AG04449 (cell line): ENCODE data around the gene SMG5.

ENCODE experiments used
- CTCF ChIA-PET: fragments of 350-600 bp; formaldehyde crosslinking; extraction: SDS; loops from one replicate; lab custom pipeline; 2021; ENCODE audit warnings: antibody characterized with exemption; lab: Yijun Ruan, JAX
- POLR2A ChIA-PET: fragments of 400-600, 350-600 bp; formaldehyde crosslinking; extraction: SDS; loops from one replicate; lab custom pipeline; 2020; ENCODE audit warnings: antibody characterized with exemption, inconsistent platforms; lab: Yijun Ruan, JAX
- DNase-seq: peaks from one replicate; pipeline ENCODE4 v3.0.0-alpha.2; 2010; ENCODE audit warnings: low read depth, low spot score
- H3K4me3 ChIP-seq: 2 replicates; pipeline ENCODE4 v1.5.1; 2011; ENCODE audit warnings: low read depth, mild to moderate bottlenecking, control low read depth, low read length
- CTCF ChIP-seq: IDR thresholded peaks from one replicate; pipeline ENCODE4 v1.5.1; 2011; ENCODE audit warnings: mild to moderate bottlenecking, moderate library complexity, low read length, control low read depth, inconsistent platforms; ENCODE audit not compliant: insufficient read depth; ENCODE audit errors: missing control alignments

The SMG5 gene

GRCh38 chr1:156211243-156211642 lies 71.4 kb downstream of the SMG5 start:
- DNase-seq = no peak
- CTCF ChIA-PET = interaction anchor here (1.0 to 3.3 kb wide), 4 partner anchors 10 to 55 kb away, joined by 3 to 16 read pairs (median 8); partner anchors contain the start of gene SLC25A44
- no peak overlapping the region for H3K4me3 ChIP-seq
- TF ChIP-seq CTCF = no peak
- POLR2A ChIA-PET = interaction anchor here (0.7 kb wide), 1 partner anchor 95 kb away, joined by 3 read pairs; no protein-coding TSS in a partner anchor

- ChIA-PET CTCF (interaction anchor here (1.1 to 1.6 kb wide), 2 partner anchors 9 to 19 kb away, joined by 3 to 4 read pairs; no protein-coding TSS in a partner anchor), POLR2A (no interaction called here)
- no peak overlapping the region for H3K4me3 ChIP-seq
- TF ChIP-seq CTCF = no peak
- DNase-seq = no peak
These were observed 77.9 kb downstream of the SMG5 start for GRCh38 chr1:156204686-156205085.

- CTCF ChIA-PET = interaction anchor here (1.0 to 2.2 kb wide), 5 partner anchors 9 to 22 kb away, joined by 3 to 9 read pairs (median 6); partner anchors contain the start of genes PMF1 and SLC25A44
- TF ChIP-seq CTCF = no peak
- H3K4me3 ChIP-seq = no peak overlapping the region
- POLR2A ChIA-PET = no interaction called here
- DNase-seq = no peak
These were observed 79.3 kb downstream of the SMG5 start for GRCh38 chr1:156203331-156203730.

- CTCF ChIA-PET = interaction anchor here (0.8 to 2.2 kb wide), 3 partner anchors 25 to 110 kb away, joined by 3 to 7 read pairs (median 5); no protein-coding TSS in a partner anchor
These were observed 82.6 kb downstream of the SMG5 start for GRCh38 chr1:156200044-156200443.

More at GRCh38 chr1:156200044-156200443, 82.6 kb downstream of the SMG5 start:
- no peak overlapping the region for H3K4me3 ChIP-seq
- POLR2A ChIA-PET = no interaction called here
- no peak for TF ChIP-seq CTCF
- no peak for DNase-seq
